ENCODE measurements around the gene CD6. TPM values are rescaled to one million over a fixed set of nuclear protein-coding genes. Genes with fewer than 3 reads are reported as not detected.

The CD6 gene
- total RNA-seq, 1 experiment from 2014 or later = 0.23 TPM

GRCh38 chr11:60951606-60951903, 19.9 kb upstream of the CD6 start:
- no TSS peak for BruUV-seq (replicated peaks)
- Mint-ChIP-seq H3K27me3 (ENCODE audit: insufficient read depth, unreplicated experiment) (no peaks in the 10 kb centered on the region), H3K9me3 (ENCODE audit: unreplicated experiment) (no peaks in the 10 kb centered on the region), H3K4me3 (ENCODE audit: unreplicated experiment) (no peak overlapping the region), H3K4me1 (ENCODE audit: low read depth, unreplicated experiment) (peaks cover 13% of the 10 kb centered on the region), H3K36me3 (ENCODE audit: insufficient read depth, unreplicated experiment) (no peaks in the 10 kb centered on the region), H3K27ac (ENCODE audit: unreplicated experiment) (no peak overlapping the region)
- H3K4me3 ChIP-seq (ENCODE audit: low read depth, low read length) = no peak overlapping the region
- ChIA-PET CTCF (no interaction called here), POLR2A (no interaction called here)
- H3K9me3 ChIP-seq = no peaks in the 10 kb centered on the region
- H3K36me3 ChIP-seq (ENCODE audit: control insufficient read depth, insufficient read depth, low read length) = no peaks in the 10 kb centered on the region
- no peaks in the 10 kb centered on the region for H3K27me3 ChIP-seq (replicated peaks; ENCODE audit: control insufficient read depth, insufficient read depth, low read length)
- H3K4me1 ChIP-seq = peaks cover 6% of the 10 kb centered on the region; the same call in 1 of the 2 replicates
- intact Hi-C loops (cut with micrococcal nuclease; ENCODE audit: unreplicated experiment) = no loop called here
- no peak for TF ChIP-seq CTCF (IDR thresholded peaks at IDR 0.05; ENCODE audit: insufficient read depth in 1 of 2, low read depth in 1 of 2, low read length in 1 of 2, severe bottlenecking in 1 of 2, unreplicated experiment in 1 of 2)
- no peak for DNase-seq

GRCh38 chr11:60951904-60952741, 19.4 kb upstream of the CD6 start, which contains the start of gene SLC15A3:
Gene SLC15A3 (minus strand): TSS chr11:60952176. CDS start chr11:60951551, 625 bp downstream.
- ChIA-PET POLR2A (no interaction called here), CTCF (no interaction called here)
- Histone ChIP-seq H3K4me1 (peaks cover 6% of the 10 kb centered on the region; the same call in 1 of the 2 replicates), H3K9me3 (no peaks in the 10 kb centered on the region), H3K4me3 (ENCODE audit: low read depth, low read length) (no peak within 1 kb of the TSS), H3K27me3 (replicated peaks; ENCODE audit: control insufficient read depth, insufficient read depth, low read length) (no peaks in the 10 kb centered on the region), H3K36me3 (ENCODE audit: control insufficient read depth, insufficient read depth, low read length) (no peaks in the 10 kb centered on the region)
- no TSS peak for BruUV-seq (replicated peaks)
- H3K4me3 Mint-ChIP-seq (ENCODE audit: unreplicated experiment) = no peak within 1 kb of the TSS
- H3K27me3 Mint-ChIP-seq (ENCODE audit: insufficient read depth, unreplicated experiment) = no peaks in the 10 kb centered on the region
- intact Hi-C loops (cut with micrococcal nuclease; ENCODE audit: unreplicated experiment) = no loop called here
- H3K4me1 Mint-ChIP-seq (ENCODE audit: low read depth, unreplicated experiment) = peaks cover 13% of the 10 kb centered on the region
- H3K36me3 Mint-ChIP-seq (ENCODE audit: insufficient read depth, unreplicated experiment) = no peaks in the 10 kb centered on the region
- H3K9me3 Mint-ChIP-seq (ENCODE audit: unreplicated experiment) = no peaks in the 10 kb centered on the region
- TF ChIP-seq CTCF (IDR thresholded peaks at IDR 0.05; ENCODE audit: insufficient read depth in 1 of 2, low read depth in 1 of 2, low read length in 1 of 2, severe bottlenecking in 1 of 2, unreplicated experiment in 1 of 2) = no peak
- H3K27ac Mint-ChIP-seq (ENCODE audit: unreplicated experiment) = no peak within 1 kb of the TSS
- DNase-seq = no peak

- Histone ChIP-seq H3K4me1 (peaks cover 6% of the 10 kb centered on the region; the same call in 1 of the 2 replicates), H3K4me3 (ENCODE audit: low read depth, low read length) (no peak overlapping the region), H3K27me3 (replicated peaks; ENCODE audit: control insufficient read depth, insufficient read depth, low read length) (no peaks in the 10 kb centered on the region), H3K9me3 (no peaks in the 10 kb centered on the region), H3K36me3 (ENCODE audit: control insufficient read depth, insufficient read depth, low read length) (no peaks in the 10 kb centered on the region)
- Mint-ChIP-seq H3K4me1 (ENCODE audit: low read depth, unreplicated experiment) (peaks cover 13% of the 10 kb centered on the region), H3K27me3 (ENCODE audit: insufficient read depth, unreplicated experiment) (no peaks in the 10 kb centered on the region), H3K9me3 (ENCODE audit: unreplicated experiment) (no peaks in the 10 kb centered on the region), H3K36me3 (ENCODE audit: insufficient read depth, unreplicated experiment) (no peaks in the 10 kb centered on the region), H3K4me3 (ENCODE audit: unreplicated experiment) (no peak overlapping the region), H3K27ac (ENCODE audit: unreplicated experiment) (no peak overlapping the region)
- TF ChIP-seq CTCF (IDR thresholded peaks at IDR 0.05; ENCODE audit: insufficient read depth in 1 of 2, low read depth in 1 of 2, low read length in 1 of 2, severe bottlenecking in 1 of 2, unreplicated experiment in 1 of 2) = no peak
- intact Hi-C loops (cut with micrococcal nuclease; ENCODE audit: unreplicated experiment) = no loop called here
- ChIA-PET CTCF (no interaction called here), POLR2A (no interaction called here)
- no TSS peak for BruUV-seq (replicated peaks)
- DNase-seq = no peak
These were observed 18.7 kb upstream of the CD6 start for GRCh38 chr11:60952742-60953170.
